Right hindlimb (tissue), 1 donor: Measurements from ENCODE around the gene ARID3C.
A peak's percentile ranks its signal among the peaks of the same experiment; 100 is the strongest.

Experiments
- DNase-seq: peaks from one replicate; pipeline ENCODE4 v3.0.0-alpha.2; 2018

ARID3C gene

DNA sequence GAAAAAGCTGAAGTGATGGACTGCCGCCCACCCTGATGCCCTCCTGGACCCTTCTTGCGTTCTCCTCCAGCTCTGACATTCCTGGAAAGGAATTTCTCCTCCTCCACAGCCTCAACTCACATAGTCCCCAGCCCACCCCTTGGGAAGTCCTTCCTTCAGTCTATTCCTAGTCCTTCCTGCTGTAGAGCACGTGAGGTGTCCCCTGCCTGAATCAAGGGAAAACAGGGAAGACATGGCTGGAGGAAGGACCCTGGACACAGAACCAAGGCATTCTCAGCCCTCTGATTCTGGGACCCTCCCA, 3.7 kb downstream of the ARID3C start:
- DNase-seq = no peak

DNA sequence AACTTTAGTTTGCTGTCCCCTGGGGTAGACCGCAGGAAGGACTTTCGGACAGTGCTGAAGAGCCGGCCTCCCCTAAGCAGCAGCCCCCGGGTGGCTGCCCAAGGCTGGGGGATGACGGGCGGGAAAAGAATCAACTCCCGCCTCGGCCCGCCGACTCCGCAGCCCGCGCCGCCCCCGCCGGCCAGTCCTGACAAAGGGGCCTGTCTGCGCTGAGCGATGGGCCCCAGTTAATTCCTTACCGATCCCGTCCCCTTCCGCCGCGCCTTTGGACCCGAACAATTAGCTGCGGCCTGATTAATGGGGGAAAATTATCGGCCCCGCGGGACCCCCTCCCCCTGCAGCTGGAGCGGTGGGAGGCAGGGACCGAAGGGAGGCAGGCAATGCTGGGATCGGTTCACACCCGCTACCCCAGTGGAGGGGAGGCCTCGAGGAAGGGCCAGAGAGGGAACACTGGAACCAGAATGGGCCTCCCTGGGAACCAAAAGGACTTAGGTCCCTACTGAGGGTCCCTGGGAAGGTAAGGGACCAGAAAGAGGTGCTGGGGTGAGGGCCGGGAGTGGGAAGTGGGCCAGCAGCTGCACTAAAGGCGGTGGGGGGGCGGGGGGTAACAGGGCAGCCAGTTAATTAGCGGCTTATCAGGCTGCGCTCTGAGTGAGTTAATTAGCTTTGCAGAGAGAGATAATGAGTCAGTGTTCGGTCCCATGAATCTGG, 4.2 kb downstream of the ARID3C start:
- no peak for DNase-seq

DNA sequence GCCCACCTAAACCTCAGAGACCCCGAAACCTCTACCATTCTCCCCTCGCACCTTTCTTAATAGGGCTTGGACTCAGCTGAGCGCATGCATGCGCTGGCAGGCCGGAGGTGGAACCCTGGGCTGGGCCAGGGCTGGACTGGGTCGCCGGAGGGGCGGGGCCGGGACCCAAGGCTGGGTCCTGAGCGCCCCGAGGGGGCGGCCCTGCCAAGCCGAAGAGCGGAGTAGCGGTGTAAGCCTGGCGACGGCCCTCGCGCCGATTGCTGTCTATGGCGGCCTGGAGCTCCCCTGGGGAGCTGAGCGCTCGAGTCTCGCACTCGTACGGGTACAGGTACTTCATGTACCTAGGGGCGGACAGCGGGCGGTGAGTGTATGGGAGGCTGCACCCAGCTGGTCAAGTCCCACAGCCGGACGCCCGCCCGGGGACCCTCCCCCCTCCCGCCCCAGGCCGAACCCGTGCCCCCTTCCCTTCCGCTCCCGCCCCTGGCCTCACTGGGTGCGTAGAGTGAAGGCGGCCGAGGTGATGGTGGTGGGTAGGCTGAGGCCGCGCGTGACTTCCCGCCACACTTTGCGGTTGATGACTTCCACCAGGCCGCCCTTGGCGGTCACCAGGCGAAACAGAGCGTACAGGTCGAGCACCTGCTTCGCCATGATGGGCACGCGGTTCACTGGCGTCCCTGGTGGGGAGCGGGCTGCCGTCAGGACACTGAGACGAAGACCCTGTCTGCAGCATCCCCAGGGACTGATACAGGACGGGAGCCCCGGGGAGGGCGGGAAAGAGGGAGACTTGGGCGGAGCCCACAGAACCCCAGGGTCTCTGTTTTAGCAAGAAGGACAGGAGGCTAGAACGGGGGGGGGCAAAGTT, 5.3 kb downstream of the ARID3C start:
- DNase-seq = no peak

- peak; percentile 96 for DNase-seq
Measured at GRCh38 chr9:34620061-34620994, 8.5 kb downstream of the ARID3C start, which contains the start of gene DCTN3. Gene DCTN3 (minus strand): TSS chr9:34620495. CDS start chr9:34620464, 31 bp downstream.

GRCh38 chr9:34615132-34615531, 13.7 kb downstream of the ARID3C start:
- DNase-seq = no peak

GRCh38 chr9:34612788-34613390, 16.0 kb downstream of the ARID3C start:
- peak; percentile 86 for DNase-seq

GRCh38 chr9:34611811-34612787, 16.8 kb downstream of the ARID3C start, which contains the start of gene RPP25L:
Gene RPP25L (minus strand): TSS chr9:34612097. CDS start chr9:34611296, 801 bp downstream.
- peak; percentile 90 for DNase-seq

GRCh38 chr9:34611251-34611810, 17.5 kb downstream of the ARID3C start:
- DNase-seq = peak; percentile 48

- DNase-seq = no peak
Measured at GRCh38 chr9:34610434-34611206, 18.2 kb downstream of the ARID3C start.

- no peak for DNase-seq
Measured at GRCh38 chr9:34607331-34607730, 21.5 kb downstream of the ARID3C start.

DNA sequence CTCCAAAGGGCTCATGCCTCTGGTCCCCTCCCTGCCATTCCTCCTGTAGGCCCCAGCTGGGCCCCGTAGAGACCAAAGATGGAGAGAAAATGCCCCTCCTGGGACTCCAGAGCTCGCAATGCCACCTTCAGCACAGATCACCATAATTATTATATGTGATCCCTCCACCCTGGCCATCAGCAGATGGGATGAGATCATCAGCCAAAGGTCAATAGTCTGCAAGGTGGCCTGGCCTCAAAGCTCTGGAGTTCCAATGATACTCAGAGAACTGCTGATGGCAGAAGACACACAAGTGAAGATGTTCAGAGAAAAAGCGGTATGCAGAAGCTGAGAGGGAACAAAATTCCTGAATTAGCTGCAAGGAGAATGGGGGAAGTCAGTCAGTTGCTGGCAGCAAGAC, 22.0 kb downstream of the ARID3C start:
- no peak for DNase-seq

DNA sequence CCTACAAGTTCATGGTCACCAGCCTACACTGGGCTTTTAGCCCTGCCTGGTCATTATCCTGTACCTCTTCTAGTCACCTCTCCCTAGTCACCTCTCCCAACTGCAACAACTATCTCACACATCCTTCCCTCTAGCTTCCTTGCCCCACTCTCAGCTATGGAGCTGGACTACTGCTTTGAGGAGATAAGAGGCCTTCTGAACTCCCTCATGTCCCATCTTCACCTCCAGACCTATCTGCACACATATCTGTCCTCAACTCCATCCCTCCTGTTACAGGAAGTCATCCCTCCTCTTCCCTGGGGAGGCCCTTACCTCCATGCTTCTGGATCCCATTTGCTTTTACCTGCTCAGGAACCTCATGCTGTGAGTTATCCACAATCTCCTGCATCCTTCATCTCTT, 22.7 kb downstream of the ARID3C start:
- no peak for DNase-seq

- DNase-seq = peak; percentile 85
Measured at GRCh38 chr9:34603610-34604231, 25.1 kb downstream of the ARID3C start.

DNA sequence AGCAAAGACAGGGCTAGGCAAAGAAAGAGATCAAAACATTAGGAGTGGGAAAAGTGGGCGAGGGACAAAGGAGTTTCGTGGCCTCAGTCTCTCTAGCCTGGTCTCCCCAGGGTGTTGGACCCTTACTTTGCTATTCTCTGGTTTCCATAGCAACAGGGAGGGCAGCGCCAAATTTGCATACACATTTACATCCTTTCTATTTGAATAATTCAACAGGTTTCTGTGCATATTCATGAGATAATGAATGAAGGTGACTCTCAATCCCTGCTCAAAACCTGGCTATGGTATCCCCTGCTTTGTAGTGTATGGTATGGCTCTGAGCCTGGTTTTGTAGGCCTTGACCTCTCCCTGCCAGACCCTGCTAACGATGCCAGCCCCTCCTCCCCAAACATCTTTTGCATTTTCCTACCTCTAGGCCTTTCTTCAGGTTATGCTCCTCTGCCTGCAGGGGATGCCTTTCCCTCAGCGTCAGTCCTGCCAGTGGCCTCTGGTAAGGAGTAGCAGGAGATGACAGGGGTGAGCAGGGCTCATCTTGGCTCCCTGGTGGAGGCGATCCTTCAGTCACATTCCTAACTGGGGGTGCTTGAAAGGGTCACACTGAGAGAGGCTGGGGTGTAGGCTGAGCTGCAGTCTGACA, 26.8 kb downstream of the ARID3C start:
- no peak for DNase-seq

- no peak for DNase-seq
Measured at GRCh38 chr9:34600908-34601307, 28.0 kb downstream of the ARID3C start.

- DNase-seq = no peak
Measured at GRCh38 chr9:34599546-34599945, 29.3 kb downstream of the ARID3C start.

- no peak for DNase-seq
Measured at GRCh38 chr9:34594177-34594576, 34.7 kb downstream of the ARID3C start.

GRCh38 chr9:34592895-34593601, 35.8 kb downstream of the ARID3C start:
- peak; percentile 79 for DNase-seq
